GM21526 (cell line): ENCODE measurements around the gene PNRC2.

Experiments used
- ATAC-seq: cut with Tn5 transposase; IDR thresholded peaks from one replicate; pipeline ENCODE4 v1.9.1; 2021; ENCODE audit warnings: moderate library complexity; ENCODE audit not compliant: unreplicated experiment, low FRiP score

PNRC2 gene

GRCh38 chr1:23959461-23960290 is at the start of gene PNRC2:
TSS of gene PNRC2 (plus strand) at chr1:23959828. CDS start at chr1:23961458, 1,630 bp downstream.
- peak; percentile 74 for ATAC-seq

- no peak for ATAC-seq
Measured at GRCh38 chr1:23910144-23910543, 49.5 kb upstream of the PNRC2 start.

- ATAC-seq = no peak
Measured at GRCh38 chr1:23910553-23911246, 48.9 kb upstream of the PNRC2 start.

- no peak for ATAC-seq
Measured at GRCh38 chr1:23911921-23912320, 47.7 kb upstream of the PNRC2 start.

GRCh38 chr1:23913212-23913880 is 46.3 kb upstream of the PNRC2 start, which contains the start of gene CNR2:
TSS of gene CNR2 (minus strand) at chr1:23913362. CDS start at chr1:23875617, 37,745 bp downstream.
- no peak for ATAC-seq

- ATAC-seq = no peak
Measured at GRCh38 chr1:23914921-23915320, 44.7 kb upstream of the PNRC2 start.

- ATAC-seq = no peak
Measured at GRCh38 chr1:23915466-23915865, 44.2 kb upstream of the PNRC2 start.

- ATAC-seq = no peak
Measured at GRCh38 chr1:23916209-23917131, 43.2 kb upstream of the PNRC2 start.

- no peak for ATAC-seq
Measured at GRCh38 chr1:23922321-23922943, 37.2 kb upstream of the PNRC2 start.

- no peak for ATAC-seq
Measured at GRCh38 chr1:23923592-23924499, 35.8 kb upstream of the PNRC2 start.

- ATAC-seq = no peak
Measured at GRCh38 chr1:23924601-23925000, 35.0 kb upstream of the PNRC2 start.

GRCh38 chr1:23925279-23925678 is 34.3 kb upstream of the PNRC2 start:
- no peak for ATAC-seq

- ATAC-seq = no peak
Measured at GRCh38 chr1:23927097-23927496, 32.5 kb upstream of the PNRC2 start.

- no peak for ATAC-seq
Measured at GRCh38 chr1:23928789-23929188, 30.8 kb upstream of the PNRC2 start.

GRCh38 chr1:23930270-23930669 is 29.4 kb upstream of the PNRC2 start:
- no peak for ATAC-seq

- ATAC-seq = no peak
Measured at GRCh38 chr1:23930861-23931490, 28.7 kb upstream of the PNRC2 start.

- ATAC-seq = no peak
Measured at GRCh38 chr1:23931491-23931880, 28.1 kb upstream of the PNRC2 start.

- no peak for ATAC-seq
Measured at GRCh38 chr1:23936481-23937176, 23.0 kb upstream of the PNRC2 start.
